GM12874 (cell line): ENCODE measurements around the gene TAS2R20.

Experiments used
- TF ChIP-seq, protein P1 (sequence below): IDR thresholded peaks from 2 replicates; pipeline ENCODE4 v1.5.1; 2011; ENCODE audit warnings: low read depth, mild to moderate bottlenecking, control low read depth, low read length, moderate library complexity; ENCODE audit not compliant: insufficient read depth

The TAS2R20 gene

DNA sequence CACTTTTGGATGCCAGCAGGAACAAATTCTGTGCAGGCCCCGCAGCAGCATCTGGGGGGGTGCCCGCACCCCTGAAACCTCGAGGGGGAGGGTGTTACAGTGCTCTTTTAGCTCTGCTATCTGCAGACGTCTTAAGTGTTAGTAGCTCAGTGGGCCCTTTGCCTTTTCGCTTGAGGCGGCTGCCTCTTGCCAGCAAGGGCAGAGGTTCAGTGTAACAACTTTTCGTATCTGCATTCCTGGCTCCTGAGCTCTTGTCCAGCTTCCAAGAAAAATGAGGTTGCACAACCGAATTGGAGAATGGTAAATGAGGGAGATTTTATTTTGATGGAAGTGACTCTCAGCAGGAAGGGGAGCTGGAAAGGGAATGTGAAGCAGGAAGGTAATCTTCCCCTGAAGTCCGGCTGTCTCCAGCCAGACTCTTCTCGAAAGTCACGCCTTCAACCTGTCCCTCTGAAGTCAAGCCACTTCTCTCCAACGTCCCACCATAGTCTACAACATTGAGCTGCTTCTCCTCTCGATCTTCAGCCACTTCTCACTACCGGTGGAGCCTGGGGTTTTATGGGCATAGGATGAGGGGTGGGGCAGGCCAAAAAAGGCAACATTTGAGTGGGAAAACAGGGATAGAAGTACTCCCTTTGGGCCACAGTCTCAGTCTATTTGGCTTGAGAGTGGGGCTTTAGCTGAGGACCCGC, 29.2 kb downstream of the TAS2R20 start:
- TF ChIP-seq, protein P1, sequence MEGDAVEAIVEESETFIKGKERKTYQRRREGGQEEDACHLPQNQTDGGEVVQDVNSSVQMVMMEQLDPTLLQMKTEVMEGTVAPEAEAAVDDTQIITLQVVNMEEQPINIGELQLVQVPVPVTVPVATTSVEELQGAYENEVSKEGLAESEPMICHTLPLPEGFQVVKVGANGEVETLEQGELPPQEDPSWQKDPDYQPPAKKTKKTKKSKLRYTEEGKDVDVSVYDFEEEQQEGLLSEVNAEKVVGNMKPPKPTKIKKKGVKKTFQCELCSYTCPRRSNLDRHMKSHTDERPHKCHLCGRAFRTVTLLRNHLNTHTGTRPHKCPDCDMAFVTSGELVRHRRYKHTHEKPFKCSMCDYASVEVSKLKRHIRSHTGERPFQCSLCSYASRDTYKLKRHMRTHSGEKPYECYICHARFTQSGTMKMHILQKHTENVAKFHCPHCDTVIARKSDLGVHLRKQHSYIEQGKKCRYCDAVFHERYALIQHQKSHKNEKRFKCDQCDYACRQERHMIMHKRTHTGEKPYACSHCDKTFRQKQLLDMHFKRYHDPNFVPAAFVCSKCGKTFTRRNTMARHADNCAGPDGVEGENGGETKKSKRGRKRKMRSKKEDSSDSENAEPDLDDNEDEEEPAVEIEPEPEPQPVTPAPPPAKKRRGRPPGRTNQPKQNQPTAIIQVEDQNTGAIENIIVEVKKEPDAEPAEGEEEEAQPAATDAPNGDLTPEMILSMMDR: no peak

DNA sequence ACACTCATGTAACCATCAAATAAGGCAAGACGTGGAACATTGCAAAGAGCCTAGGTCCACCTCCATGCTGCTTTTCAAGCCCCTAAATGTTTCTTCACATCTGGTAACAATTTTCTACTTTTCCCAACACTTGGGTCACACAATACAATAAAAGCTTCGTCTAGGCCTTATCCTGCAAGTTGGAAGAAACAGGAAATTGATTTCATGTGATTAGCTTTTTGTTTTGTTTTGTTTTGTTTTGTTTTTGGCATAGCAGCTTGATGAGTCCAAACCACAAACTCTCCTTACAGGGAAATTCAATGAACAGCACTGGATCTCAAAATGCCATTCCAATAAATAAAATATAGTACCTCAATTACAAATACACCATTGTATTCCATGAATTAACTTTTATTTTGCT, 30.7 kb downstream of the TAS2R20 start:
- TF ChIP-seq, protein P1: no peak

DNA sequence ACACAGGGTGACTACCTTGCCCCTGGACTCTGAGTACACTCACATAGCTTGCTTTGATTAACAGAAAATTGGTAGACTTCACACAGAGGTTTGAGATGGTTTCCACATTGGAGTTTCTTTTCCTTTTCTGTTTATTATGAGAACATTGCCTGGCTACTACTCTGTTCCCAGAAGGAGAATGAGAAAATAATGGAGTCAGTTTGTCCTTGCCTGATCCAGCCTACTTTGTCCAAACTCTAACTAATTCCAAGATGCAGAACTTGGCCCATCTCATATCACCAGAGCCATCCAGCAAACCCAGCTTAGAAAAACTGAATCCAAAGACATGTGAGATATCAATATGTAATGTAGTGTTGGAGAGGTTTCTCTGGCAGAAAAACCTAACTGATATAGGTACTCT, 31.8 kb downstream of the TAS2R20 start:
- TF ChIP-seq, protein P1: no peak

DNA sequence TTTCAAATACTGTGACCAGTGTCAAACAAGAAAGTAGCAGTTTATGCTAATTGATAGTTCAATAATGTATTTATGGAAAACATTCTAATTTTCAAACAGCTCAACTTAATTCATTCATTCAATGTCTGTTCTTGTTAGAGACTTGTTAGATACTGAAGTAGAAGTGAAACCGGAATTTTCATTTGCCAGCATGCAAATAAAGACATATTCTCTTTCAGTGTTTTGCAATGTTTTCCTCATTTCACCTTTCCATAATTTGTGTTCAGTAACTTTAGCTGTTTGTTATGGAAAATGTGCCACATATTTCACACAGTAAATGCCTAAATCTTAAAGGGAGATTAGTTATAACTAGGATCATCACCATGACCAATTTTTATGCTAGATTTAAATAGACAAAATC, 32.6 kb downstream of the TAS2R20 start:
- TF ChIP-seq, protein P1: no peak

DNA sequence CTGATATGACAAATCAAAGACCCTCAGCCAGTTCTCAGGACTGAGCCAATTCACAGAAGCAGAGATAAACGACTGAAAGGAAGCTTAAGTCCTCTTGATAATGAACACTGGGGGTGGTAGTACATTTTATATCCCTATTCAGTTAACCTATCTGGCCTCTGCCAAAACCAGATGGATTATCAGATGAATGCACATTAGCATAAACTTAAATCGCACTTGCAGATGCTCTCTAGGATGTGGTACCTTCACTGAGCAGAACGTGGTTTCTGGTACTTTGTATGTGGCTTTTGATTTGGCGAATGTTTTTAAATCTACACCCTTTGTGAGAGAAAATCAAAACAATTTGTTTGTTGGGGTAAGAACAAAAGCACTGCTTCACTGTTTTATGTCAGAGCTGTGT, 37.9 kb downstream of the TAS2R20 start:
- TF ChIP-seq, protein P1: no peak

DNA sequence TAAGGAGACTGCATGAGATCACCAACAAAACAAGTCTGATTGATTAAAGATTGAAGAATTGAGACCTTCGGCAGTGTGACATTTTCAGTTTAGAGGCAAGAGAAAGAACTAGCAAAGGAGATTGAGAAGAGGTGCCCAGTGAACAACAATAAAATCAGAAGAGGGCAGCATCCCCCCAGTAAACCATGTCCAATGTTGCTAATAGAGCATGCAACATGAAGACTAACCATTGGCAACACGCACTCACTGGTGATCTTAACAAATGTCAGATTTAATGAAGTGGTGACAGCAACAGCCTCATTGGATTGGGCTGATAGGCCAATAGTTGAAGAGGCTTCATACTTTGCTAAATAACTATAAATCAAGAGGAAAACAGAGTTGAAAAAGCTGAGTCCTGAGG, 38.3 kb downstream of the TAS2R20 start:
- TF ChIP-seq, protein P1: no peak

DNA sequence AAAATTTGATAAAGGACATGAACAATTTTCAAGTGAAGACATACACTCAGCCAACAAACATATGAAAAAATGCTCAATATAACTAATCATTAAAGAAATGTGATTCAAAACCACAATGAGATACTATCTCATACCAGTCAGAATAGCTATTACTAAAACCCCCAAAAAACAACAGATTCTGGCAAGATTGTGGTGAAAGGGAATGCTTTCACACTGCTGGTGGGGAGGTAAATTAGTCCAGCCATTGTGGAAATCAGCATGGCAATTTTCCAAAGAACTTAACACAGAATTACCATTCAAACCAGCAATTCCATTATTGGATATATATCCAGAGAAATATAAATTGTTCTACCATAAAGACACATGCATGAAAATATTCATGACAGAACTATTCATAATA, 40.4 kb downstream of the TAS2R20 start:
- TF ChIP-seq, protein P1: no peak

DNA sequence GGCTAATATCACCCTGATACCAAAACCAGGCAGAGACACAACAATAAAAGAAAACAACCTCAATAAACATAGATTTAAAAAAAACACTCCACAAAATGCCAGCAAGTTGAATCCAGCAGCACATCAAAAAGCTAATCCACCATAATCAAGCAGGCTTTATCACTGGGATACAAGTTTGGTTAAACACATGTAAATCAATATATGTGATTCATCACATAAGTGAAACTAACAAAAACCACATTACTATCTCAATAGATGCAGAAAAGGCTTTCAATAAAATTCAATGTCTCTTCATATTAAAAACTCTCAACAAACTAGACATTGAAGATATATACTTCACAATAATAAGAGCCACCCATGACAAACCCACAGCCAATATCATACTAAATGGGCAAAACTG, 42.0 kb downstream of the TAS2R20 start:
- TF ChIP-seq, protein P1: no peak
